COR-L47 (cell line): Measurements from ENCODE around the gene MRFAP1.
"Not testable (repeated sequence)": the region's sequence is repeated elsewhere in the genome, so short reads cannot be mapped to it uniquely, and the experiment has no call there.

Source experiments
- DNase-seq: peaks from one replicate; lab custom pipeline; 2025; lab: John Stamatoyannopoulos, UW

Gene MRFAP1

GRCh38 chr4:6668391-6668790 is 27.9 kb downstream of the MRFAP1 start:
- DNase-seq, result no peak

- no peak for DNase-seq
These were observed 31.2 kb downstream of the MRFAP1 start for GRCh38 chr4:6671648-6672047.

- no peak for DNase-seq
These were observed 31.6 kb downstream of the MRFAP1 start for GRCh38 chr4:6672131-6672530.

- not testable (repeated sequence) for DNase-seq
These were observed 32.2 kb downstream of the MRFAP1 start for GRCh38 chr4:6672541-6673190.

- not testable (repeated sequence) for DNase-seq
These were observed 32.7 kb downstream of the MRFAP1 start for GRCh38 chr4:6673191-6673659.

GRCh38 chr4:6673660-6674499 is 33.4 kb downstream of the MRFAP1 start:
- peak; percentile 96 for DNase-seq

- DNase-seq, result peak; percentile 61
These were observed 34.1 kb downstream of the MRFAP1 start for GRCh38 chr4:6674500-6675149.

GRCh38 chr4:6676722-6677558 is 36.5 kb downstream of the MRFAP1 start:
- DNase-seq, result no peak

- no peak for DNase-seq
These were observed 40.0 kb downstream of the MRFAP1 start for GRCh38 chr4:6680372-6681034.

- no peak for DNase-seq
These were observed 40.7 kb downstream of the MRFAP1 start for GRCh38 chr4:6681191-6681590.

- no peak for DNase-seq
These were observed 42.5 kb downstream of the MRFAP1 start for GRCh38 chr4:6682862-6683590.

- DNase-seq, result no peak
These were observed 44.2 kb downstream of the MRFAP1 start for GRCh38 chr4:6684656-6685055.

GRCh38 chr4:6686104-6686787 is 45.8 kb downstream of the MRFAP1 start:
- no peak for DNase-seq

GRCh38 chr4:6687947-6688878 is 47.7 kb downstream of the MRFAP1 start:
- DNase-seq, result no peak

- no peak for DNase-seq
These were observed 48.5 kb downstream of the MRFAP1 start for GRCh38 chr4:6688879-6689505.

- no peak for DNase-seq
These were observed 49.0 kb downstream of the MRFAP1 start for GRCh38 chr4:6689506-6689960.
